ENCODE results near the gene P2RY11.

P2RY11 gene

DNA sequence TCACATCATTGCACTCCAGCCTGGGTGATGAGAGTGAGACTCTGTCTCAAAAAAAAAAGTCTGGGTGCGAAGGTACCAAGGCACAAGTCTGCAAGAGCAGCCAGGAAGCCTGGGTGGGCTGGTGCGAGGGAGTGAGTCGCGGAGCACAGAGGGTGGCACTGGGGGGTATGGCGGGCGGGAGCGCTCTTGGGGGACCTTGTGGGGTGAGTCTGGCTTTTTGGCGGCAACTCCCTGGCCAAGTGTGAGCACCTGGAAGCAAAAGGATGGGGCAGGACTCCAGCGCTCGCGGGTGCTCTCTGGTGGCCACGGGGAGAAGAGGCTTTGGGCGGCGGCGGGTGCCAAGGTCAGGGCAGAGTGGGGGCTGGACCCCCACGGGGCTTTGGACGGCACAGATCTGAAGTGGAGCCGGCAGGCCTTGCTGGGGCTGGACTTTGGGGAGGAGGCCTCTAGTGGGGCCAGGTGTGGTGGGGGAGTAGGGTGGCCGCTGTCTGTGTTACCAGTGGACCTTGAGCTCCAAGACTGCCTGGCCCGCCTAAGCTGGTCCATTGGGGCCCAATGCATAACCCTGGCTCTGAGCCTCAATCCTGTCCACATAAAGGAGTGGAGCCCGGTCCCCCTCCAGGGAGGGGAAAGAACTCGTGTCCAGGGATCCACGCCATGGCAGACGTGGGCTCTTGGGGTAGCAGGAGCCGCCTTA lies 1.6 kb downstream of the P2RY11 start:
- ATAC-seq = peak; percentile 14
- TF ChIP-seq GLIS3 (CRISPR knock-in tag; IDR thresholded peaks at IDR 0.05) (peak; percentile 79), TOX (CRISPR knock-in tag; IDR thresholded peaks at IDR 0.05; ENCODE audit: borderline replicate concordance) (no peak), ZFP3 (CRISPR knock-in tag; IDR thresholded peaks at IDR 0.05) (no peak), ISL1 (CRISPR knock-in tag; IDR thresholded peaks at IDR 0.05) (no peak), ESRRG (CRISPR knock-in tag; IDR thresholded peaks at IDR 0.05) (no peak), CSDC2 (CRISPR knock-in tag; IDR thresholded peaks at IDR 0.05) (no peak), ZNF70 (CRISPR knock-in tag; IDR thresholded peaks at IDR 0.05) (no peak), ZC3H10 (CRISPR knock-in tag; IDR thresholded peaks at IDR 0.05) (no peak), TCF4 (CRISPR knock-in tag; IDR thresholded peaks at IDR 0.05; ENCODE audit: borderline replicate concordance) (no peak), RARB (CRISPR knock-in tag; IDR thresholded peaks at IDR 0.05) (no peak), BACH2 (CRISPR knock-in tag; IDR thresholded peaks at IDR 0.05; ENCODE audit: borderline replicate concordance) (no peak), OSR1 (CRISPR knock-in tag; IDR thresholded peaks at IDR 0.05) (no peak), ARNTL (CRISPR knock-in tag; IDR thresholded peaks at IDR 0.05; ENCODE audit: borderline replicate concordance, low read depth) (no peak), SNAI2 (CRISPR knock-in tag; IDR thresholded peaks at IDR 0.05) (no peak), ZFP30 (CRISPR knock-in tag; IDR thresholded peaks at IDR 0.05) (no peak), PPARA (CRISPR knock-in tag; IDR thresholded peaks at IDR 0.05; ENCODE audit: borderline replicate concordance) (no peak), ZNF565 (CRISPR knock-in tag; conservative IDR thresholded peaks at IDR 0.05; ENCODE audit: low read depth) (no peak), ZNF8 (CRISPR knock-in tag; IDR thresholded peaks at IDR 0.05) (no peak)
- TF ChIP-seq, protein P1, sequence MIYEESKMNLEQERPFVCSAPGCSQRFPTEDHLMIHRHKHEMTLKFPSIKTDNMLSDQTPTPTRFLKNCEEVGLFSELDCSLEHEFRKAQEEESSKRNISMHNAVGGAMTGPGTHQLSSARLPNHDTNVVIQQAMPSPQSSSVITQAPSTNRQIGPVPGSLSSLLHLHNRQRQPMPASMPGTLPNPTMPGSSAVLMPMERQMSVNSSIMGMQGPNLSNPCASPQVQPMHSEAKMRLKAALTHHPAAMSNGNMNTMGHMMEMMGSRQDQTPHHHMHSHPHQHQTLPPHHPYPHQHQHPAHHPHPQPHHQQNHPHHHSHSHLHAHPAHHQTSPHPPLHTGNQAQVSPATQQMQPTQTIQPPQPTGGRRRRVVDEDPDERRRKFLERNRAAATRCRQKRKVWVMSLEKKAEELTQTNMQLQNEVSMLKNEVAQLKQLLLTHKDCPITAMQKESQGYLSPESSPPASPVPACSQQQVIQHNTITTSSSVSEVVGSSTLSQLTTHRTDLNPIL (CRISPR knock-in tag; IDR thresholded peaks at IDR 0.05; ENCODE audit: low read depth) = no peak
- TF ChIP-seq, protein P2, sequence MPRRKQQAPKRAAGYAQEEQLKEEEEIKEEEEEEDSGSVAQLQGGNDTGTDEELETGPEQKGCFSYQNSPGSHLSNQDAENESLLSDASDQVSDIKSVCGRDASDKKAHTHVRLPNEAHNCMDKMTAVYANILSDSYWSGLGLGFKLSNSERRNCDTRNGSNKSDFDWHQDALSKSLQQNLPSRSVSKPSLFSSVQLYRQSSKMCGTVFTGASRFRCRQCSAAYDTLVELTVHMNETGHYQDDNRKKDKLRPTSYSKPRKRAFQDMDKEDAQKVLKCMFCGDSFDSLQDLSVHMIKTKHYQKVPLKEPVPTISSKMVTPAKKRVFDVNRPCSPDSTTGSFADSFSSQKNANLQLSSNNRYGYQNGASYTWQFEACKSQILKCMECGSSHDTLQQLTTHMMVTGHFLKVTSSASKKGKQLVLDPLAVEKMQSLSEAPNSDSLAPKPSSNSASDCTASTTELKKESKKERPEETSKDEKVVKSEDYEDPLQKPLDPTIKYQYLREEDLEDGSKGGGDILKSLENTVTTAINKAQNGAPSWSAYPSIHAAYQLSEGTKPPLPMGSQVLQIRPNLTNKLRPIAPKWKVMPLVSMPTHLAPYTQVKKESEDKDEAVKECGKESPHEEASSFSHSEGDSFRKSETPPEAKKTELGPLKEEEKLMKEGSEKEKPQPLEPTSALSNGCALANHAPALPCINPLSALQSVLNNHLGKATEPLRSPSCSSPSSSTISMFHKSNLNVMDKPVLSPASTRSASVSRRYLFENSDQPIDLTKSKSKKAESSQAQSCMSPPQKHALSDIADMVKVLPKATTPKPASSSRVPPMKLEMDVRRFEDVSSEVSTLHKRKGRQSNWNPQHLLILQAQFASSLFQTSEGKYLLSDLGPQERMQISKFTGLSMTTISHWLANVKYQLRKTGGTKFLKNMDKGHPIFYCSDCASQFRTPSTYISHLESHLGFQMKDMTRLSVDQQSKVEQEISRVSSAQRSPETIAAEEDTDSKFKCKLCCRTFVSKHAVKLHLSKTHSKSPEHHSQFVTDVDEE (CRISPR knock-in tag; IDR thresholded peaks at IDR 0.05) = no peak
- TF ChIP-seq, protein P3, sequence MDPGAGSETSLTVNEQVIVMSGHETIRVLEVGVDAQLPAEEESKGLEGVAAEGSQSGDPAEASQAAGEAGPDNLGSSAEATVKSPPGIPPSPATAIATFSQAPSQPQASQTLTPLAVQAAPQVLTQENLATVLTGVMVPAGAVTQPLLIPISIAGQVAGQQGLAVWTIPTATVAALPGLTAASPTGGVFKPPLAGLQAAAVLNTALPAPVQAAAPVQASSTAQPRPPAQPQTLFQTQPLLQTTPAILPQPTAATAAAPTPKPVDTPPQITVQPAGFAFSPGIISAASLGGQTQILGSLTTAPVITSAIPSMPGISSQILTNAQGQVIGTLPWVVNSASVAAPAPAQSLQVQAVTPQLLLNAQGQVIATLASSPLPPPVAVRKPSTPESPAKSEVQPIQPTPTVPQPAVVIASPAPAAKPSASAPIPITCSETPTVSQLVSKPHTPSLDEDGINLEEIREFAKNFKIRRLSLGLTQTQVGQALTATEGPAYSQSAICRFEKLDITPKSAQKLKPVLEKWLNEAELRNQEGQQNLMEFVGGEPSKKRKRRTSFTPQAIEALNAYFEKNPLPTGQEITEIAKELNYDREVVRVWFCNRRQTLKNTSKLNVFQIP (CRISPR knock-in tag; IDR thresholded peaks at IDR 0.05; ENCODE audit: borderline replicate concordance, low read depth) = no peak
- TF ChIP-seq, protein P4, sequence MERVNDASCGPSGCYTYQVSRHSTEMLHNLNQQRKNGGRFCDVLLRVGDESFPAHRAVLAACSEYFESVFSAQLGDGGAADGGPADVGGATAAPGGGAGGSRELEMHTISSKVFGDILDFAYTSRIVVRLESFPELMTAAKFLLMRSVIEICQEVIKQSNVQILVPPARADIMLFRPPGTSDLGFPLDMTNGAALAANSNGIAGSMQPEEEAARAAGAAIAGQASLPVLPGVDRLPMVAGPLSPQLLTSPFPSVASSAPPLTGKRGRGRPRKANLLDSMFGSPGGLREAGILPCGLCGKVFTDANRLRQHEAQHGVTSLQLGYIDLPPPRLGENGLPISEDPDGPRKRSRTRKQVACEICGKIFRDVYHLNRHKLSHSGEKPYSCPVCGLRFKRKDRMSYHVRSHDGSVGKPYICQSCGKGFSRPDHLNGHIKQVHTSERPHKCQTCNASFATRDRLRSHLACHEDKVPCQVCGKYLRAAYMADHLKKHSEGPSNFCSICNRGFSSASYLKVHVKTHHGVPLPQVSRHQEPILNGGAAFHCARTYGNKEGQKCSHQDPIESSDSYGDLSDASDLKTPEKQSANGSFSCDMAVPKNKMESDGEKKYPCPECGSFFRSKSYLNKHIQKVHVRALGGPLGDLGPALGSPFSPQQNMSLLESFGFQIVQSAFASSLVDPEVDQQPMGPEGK (CRISPR knock-in tag; IDR thresholded peaks at IDR 0.05; ENCODE audit: borderline replicate concordance) = peak; percentile 8; the same call in 1 of the 2 replicates
- TF ChIP-seq, protein P5, sequence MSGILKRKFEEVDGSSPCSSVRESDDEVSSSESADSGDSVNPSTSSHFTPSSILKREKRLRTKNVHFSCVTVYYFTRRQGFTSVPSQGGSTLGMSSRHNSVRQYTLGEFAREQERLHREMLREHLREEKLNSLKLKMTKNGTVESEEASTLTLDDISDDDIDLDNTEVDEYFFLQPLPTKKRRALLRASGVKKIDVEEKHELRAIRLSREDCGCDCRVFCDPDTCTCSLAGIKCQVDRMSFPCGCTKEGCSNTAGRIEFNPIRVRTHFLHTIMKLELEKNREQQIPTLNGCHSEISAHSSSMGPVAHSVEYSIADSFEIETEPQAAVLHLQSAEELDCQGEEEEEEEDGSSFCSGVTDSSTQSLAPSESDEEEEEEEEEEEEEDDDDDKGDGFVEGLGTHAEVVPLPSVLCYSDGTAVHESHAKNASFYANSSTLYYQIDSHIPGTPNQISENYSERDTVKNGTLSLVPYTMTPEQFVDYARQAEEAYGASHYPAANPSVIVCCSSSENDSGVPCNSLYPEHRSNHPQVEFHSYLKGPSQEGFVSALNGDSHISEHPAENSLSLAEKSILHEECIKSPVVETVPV (CRISPR knock-in tag; IDR thresholded peaks at IDR 0.05) = peak; percentile 58; the same call in 1 of the 2 replicates

DNA sequence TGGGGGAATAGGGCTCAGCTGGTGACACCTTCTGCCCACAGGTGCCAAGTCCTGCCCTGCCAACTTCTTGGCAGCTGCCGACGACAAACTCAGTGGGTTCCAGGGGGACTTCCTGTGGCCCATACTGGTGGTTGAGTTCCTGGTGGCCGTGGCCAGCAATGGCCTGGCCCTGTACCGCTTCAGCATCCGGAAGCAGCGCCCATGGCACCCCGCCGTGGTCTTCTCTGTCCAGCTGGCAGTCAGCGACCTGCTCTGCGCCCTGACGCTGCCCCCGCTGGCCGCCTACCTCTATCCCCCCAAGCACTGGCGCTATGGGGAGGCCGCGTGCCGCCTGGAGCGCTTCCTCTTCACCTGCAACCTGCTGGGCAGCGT lies 2.1 kb downstream of the P2RY11 start:
- TF ChIP-seq TOX (CRISPR knock-in tag; IDR thresholded peaks at IDR 0.05; ENCODE audit: borderline replicate concordance) (no peak), ZFP30 (CRISPR knock-in tag; IDR thresholded peaks at IDR 0.05) (no peak), GLIS3 (CRISPR knock-in tag; IDR thresholded peaks at IDR 0.05) (no peak), RARB (CRISPR knock-in tag; IDR thresholded peaks at IDR 0.05) (no peak), ZNF70 (CRISPR knock-in tag; IDR thresholded peaks at IDR 0.05) (no peak)
- ATAC-seq = peak; percentile 10
